NT2/D1 (cell line): Measurements from ENCODE around the gene GYS1.

Experiments used
- SUZ12 ChIP-seq: IDR thresholded peaks from 2 replicates; pipeline ENCODE4 v1.6.1; 2011; ENCODE audit not compliant: insufficient read length, insufficient read depth; ENCODE audit errors: extremely low read depth
- YY1 ChIP-seq: IDR thresholded peaks from 2 replicates; pipeline ENCODE4 v1.6.1; 2011; ENCODE audit not compliant: insufficient read length, insufficient read depth
- ZNF274 ChIP-seq: IDR thresholded peaks from 2 replicates; pipeline ENCODE4 v1.6.1; 2011; ENCODE audit warnings: mild to moderate bottlenecking, low read depth, low read length

GRCh38 chr19:49022116-49022515 lies 29.0 kb upstream of the GYS1 start:
- TF ChIP-seq ZNF274 (no peak), YY1 (no peak), SUZ12 (no peak)
